Stimulated activated CD8-positive, alpha-beta memory T cell treated with anti-CD3 and anti-CD28 coated beads, Interleukin-7, amount 100 ng/mL, for 48 hours (primary cell): ENCODE data around the gene DNAH1.

ENCODE experiments used
- DNase-seq, 2 donors: peaks; one replicate each; pipeline ENCODE4 v3.0.0-alpha.2; 2020; ENCODE audit warnings: low read depth in 1 of 2; ENCODE audit errors: extremely low read depth in 1 of 2

Gene DNAH1

GRCh38 chr3:52310861-52311575, 5.1 kb upstream of the DNAH1 start:
- DNase-seq = peak; percentile 59 to 71

DNA sequence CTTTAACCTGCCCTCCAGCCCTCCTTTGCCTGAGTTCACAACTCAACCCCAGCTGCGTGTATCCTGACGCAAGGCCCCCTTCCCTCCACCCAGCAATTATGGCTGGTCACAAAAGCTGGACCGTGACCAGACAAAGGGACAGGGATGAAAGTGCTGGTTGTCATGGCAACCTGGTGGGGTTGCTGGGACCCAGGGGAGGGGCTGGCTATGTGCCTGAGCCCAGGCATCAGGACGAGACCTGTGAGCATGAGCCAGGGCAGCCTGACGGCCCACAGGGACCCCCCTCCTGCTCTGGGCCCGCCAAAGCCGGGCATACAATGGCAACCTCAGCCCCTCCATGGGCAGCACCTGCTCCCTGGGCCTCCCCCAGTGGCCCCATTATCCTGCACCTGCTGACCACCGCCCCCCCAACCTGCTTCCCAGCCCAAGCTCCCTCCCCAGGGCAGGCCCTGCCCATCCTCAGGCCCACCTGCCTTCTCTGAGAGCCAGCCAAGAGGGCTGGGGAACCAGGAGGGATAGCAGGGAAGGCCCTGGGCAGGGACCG, 4.5 kb upstream of the DNAH1 start:
- no peak for DNase-seq

GRCh38 chr3:52313188-52313773, 2.8 kb upstream of the DNAH1 start:
- DNase-seq = no peak

DNA sequence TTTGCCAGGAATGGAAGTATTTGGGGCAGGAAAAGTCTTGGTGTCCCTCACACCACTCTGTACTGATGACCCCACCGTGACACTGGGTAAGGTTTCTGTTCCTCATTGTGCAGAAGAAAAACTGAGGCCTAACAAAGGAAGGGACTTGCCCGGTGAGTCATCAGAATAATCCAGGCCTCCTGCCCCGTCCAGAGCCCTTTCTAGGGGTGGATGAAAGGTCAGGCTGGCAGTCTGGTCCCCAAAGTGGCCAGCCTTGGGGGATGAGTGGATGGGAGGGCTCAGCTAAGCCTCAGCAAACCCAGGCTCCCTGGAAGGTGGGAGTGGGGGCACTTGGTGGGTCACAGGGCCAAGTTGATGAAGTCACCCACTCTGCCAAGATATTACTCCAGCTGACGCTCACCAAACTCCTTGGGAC, 2.3 kb upstream of the DNAH1 start:
- DNase-seq = no peak

GRCh38 chr3:52314489-52314888, 1.6 kb upstream of the DNAH1 start:
- no peak for DNase-seq

DNA sequence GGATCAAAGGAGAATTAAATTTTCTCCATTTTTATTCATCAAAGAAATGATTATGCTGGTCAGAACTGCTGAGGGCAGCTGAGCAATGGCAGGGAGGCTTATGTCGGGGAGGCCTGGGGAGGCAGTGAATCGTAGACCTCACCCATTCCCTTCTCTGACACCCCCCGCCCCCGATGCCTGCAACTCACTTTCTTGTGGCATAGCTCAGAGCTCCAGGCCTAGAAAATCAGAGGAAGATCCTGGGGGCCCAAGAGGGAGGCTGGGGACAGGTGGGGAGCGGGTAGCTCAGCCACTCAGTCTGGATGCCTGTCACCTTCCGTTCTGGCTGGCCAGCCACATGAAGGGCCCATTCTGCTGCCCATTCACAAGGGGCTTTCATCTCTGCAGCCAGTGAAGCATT, 1.1 kb upstream of the DNAH1 start:
- DNase-seq = no peak

GRCh38 chr3:52317208-52318000, 1.3 kb downstream of the DNAH1 start:
- DNase-seq = peak; percentile 29 to 34

- no peak for DNase-seq
Measured at GRCh38 chr3:52318186-52318816, 2.2 kb downstream of the DNAH1 start.

- DNase-seq = no peak
Measured at GRCh38 chr3:52319921-52320595, 3.9 kb downstream of the DNAH1 start.

DNA sequence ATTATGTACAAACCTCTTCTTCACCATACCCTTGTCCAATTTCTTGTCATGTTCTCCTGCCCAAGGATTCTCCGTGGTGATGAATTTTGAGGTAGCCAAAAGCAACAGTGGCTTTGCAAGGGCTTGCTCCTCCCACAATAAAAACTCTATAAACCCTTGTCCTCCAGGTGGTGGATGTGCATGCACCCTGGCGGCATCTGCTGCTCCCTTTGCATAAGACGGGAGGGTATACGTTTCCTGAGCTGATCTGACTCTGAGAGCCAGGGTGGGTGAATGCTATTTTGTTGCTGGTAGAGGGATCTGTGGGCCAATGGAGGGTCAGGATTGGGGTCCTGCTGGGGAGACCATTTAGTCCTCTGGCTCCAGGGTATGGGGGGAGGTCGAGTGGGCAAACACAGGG, 5.4 kb downstream of the DNAH1 start:
- no peak for DNase-seq

- DNase-seq = no peak
Measured at GRCh38 chr3:52322466-52322865, 6.3 kb downstream of the DNAH1 start.

DNA sequence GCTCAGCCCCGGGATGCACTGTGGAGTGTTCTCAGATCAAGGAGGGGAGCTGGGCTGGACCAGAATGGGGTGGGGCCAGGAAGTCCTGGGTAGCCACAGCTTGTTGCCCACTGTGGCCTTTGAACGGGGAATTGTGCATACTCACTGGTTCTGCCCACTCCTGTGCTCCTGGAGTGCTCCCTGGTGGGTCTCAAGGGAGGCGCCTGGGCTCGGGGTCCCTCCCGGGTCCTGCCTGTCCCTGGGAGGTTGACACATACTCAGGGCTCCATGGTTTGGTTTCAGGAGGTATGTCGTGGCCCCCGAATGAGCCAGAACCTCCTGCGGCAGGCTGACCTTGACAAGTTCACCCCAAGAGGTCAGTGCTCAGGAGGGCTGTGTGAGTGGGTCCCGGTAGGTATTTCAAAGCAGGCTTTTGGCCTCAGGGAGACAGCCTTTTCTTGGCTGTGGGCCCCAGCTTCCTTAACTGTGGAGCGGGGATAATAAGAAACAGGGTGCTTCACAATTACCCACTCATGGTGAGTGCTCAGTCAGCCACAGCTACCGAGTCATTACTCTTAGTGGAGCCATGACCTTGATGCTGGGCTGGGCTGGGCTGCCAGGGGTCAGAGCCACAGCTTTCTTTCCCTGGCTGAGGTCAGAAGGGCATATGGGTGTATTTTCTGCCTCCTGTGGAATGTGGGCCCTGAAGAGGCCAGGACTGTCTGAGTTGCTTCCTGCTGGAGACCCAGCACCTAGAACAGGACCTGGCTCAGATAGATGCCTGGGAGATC, 7.6 kb downstream of the DNAH1 start:
- no peak for DNase-seq

DNA sequence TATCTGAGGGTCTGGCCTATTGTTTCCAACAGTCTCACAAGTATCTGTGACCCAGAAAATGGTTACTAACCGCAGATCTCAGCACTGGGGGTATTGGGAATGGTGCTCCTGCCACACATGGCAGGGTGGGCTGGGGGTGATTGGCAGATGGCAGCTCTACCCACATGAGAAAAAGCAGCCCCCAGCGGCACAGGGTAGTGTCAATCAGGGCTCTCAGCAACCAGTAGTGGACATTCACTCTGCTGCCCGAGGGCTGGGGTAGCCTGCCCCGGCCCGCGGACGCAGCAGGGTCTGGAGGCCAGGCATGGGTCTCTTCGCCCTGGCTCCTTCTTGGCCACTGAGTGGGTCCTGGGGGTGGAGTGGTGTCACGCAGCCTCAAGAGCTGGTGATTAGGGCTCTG, 8.6 kb downstream of the DNAH1 start:
- DNase-seq = no peak

- DNase-seq = no peak
Measured at GRCh38 chr3:52325686-52326085, 9.6 kb downstream of the DNAH1 start.

- DNase-seq = no peak
Measured at GRCh38 chr3:52326976-52327375, 10.9 kb downstream of the DNAH1 start.

GRCh38 chr3:52327486-52328290, 11.6 kb downstream of the DNAH1 start:
- no peak for DNase-seq

DNA sequence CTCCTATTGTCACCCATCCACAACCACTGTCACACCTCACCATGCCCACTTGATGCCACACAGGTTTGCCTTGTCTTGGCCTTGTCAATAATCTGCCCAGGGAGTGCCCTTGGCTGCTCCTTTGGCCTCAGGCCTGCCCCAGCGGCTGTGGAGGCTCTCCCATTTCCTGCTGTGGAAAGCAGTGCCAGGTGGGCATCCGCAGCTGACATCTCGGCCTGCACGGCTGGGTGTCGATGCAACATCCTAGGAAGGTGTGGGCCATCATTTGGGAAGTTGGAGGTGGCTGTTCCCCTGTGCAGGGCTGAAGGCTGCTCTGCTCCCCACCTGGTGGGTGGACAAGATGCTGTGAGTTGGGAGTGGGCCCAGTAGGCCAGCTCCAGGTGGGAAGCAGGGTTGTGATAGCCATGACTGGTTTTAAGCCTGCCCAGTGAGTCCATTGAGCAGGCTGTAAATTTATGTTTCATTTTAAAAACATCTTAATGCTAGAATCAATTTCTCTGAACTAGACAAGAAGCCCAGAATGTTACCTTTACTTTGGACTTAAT, 12.5 kb downstream of the DNAH1 start:
- no peak for DNase-seq

DNA sequence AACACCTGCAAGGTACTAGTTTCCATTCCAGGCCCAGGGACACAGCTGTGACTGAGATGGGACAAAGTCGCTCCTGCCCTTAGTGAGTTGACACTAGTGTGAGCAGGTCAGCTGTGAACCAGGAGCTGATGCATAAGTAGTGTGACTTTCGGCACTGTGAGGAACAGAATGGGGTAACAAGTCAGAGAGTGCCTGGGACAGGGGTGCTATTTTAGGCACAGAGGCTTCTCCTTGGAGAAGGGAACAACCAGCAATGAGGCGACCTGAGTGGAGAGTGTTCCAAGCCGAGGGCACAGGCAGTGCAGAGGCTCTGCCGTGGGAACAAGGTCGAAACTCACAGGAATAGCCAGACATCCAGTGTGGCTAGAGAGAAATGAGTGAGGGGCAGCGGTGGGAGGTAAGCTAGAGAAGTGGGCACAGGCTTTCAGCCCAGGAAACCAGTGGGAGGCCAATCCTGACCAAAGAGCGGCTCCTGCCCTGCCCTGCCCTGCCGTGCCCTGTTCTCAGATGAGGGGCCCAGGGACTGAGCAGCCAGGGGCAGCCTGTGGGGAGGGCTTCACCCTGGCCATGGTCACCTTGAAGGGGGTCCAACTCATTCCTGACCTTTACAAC, 14.2 kb downstream of the DNAH1 start:
- DNase-seq = no peak
